ENCODE results near the gene WBP1L. TPM values are rescaled to one million over a fixed set of nuclear protein-coding genes. Genes with fewer than 3 reads are reported as not detected.
A peak's percentile ranks its signal among the peaks of the same experiment; 100 is the strongest.

WBP1L gene
- total and polyA plus RNA-seq, 2 of the 13 experiments (the other 11 are each of a cell fraction or from before 2014, with no cell fraction given): 8.3 to 12.3 TPM

GRCh38 chr10:102714621-102715455, 28.9 kb upstream of the WBP1L start, which contains the start of gene SFXN2 (continued):
- TF ChIP-seq TIGD3 (CRISPR knock-in tag; IDR thresholded peaks at IDR 0.05; ENCODE audit: borderline replicate concordance) (no peak), PCBP2 (optimal IDR thresholded peaks at IDR 0.05; ENCODE audit: low read depth, low read length, poor library complexity, severe bottlenecking) (no peak), LRRFIP1 (CRISPR knock-in tag; conservative IDR thresholded peaks at IDR 0.05) (no peak), ZNF619 (CRISPR knock-in tag; IDR thresholded peaks at IDR 0.05) (no peak), SAP130 (CRISPR knock-in tag; IDR thresholded peaks at IDR 0.05; ENCODE audit: low read depth) (peak; percentile 63), ZXDC (CRISPR knock-in tag; IDR thresholded peaks at IDR 0.05) (peak; percentile 1; the same call in 1 of the 2 replicates), HIVEP1 (CRISPR knock-in tag; IDR thresholded peaks at IDR 0.05) (peak; percentile 27; the same call in 1 of the 2 replicates), ZNF337 (CRISPR knock-in tag; IDR thresholded peaks at IDR 0.05; ENCODE audit: borderline replicate concordance, low read depth) (peak; percentile 90; the same call in 1 of the 2 replicates), SCMH1 (CRISPR knock-in tag; IDR thresholded peaks at IDR 0.05; ENCODE audit: borderline replicate concordance) (no peak), CBFB (CRISPR knock-in tag; IDR thresholded peaks at IDR 0.05) (no peak), ZNF10 (CRISPR knock-in tag; IDR thresholded peaks at IDR 0.05; ENCODE audit: borderline replicate concordance, low read depth) (no peak), BRD4 (CRISPR knock-in tag; IDR thresholded peaks at IDR 0.05) (peak; percentile 68; the same call in 1 of the 2 replicates), ZNF354B (CRISPR knock-in tag; IDR thresholded peaks at IDR 0.05) (no peak), FOXO1 (CRISPR knock-in tag; IDR thresholded peaks at IDR 0.05) (no peak), ZFAT (CRISPR knock-in tag; conservative IDR thresholded peaks at IDR 0.05) (no peak), CENPBD1 (CRISPR knock-in tag; IDR thresholded peaks at IDR 0.05; ENCODE audit: borderline replicate concordance, low read depth) (no peak), ZNF160 (CRISPR knock-in tag; IDR thresholded peaks at IDR 0.05) (0 out of 2 replicates have a peak, but pooled peaks have one; percentile 21), SNAPC2 (CRISPR knock-in tag; IDR thresholded peaks at IDR 0.05) (no peak), TAF15 (IDR thresholded peaks at IDR 0.05; ENCODE audit: low read depth, low read length, poor library complexity, severe bottlenecking) (no peak)
